Spleen (tissue), 11 donors: ENCODE results near the gene HRH3. TPM values are rescaled to one million over a fixed set of nuclear protein-coding genes. Genes with fewer than 3 reads are reported as not detected.

Experiments used
- DNase-seq: peaks from one replicate; pipeline ENCODE4 v3.0.0-alpha.2; 2020
- H3K27ac ChIP-seq, 8 donors: fragments of 200-600 bp; sonication (generic) in 7 of 8; 1 replicate in 4 of 8; 2 replicates in 4 of 8; pipeline versions ENCODE4 v1.5.0 to v1.8.0; 2016 to 2021; ENCODE audit warnings: inconsistent platforms in 4 of 8, mild to moderate bottlenecking in 4 of 8, moderate library complexity in 1 of 8
- H3K27me3 ChIP-seq, 7 donors: fragments of 200-600 bp; sonication (generic) in 6 of 7; replicated peaks in 1 of 7; 1 replicate in 4 of 7; 2 replicates in 3 of 7; pipeline versions ENCODE4 v1.5.0 to v1.8.0; 2016 to 2021; ENCODE audit warnings: inconsistent platforms in 3 of 7, mild to moderate bottlenecking in 1 of 7
- H3K36me3 ChIP-seq, 6 donors: fragments of 200-600 bp; sonication (generic) in 5 of 6; 1 replicate in 4 of 6; 2 replicates in 2 of 6; pipeline versions ENCODE4 v1.5.0 to v1.8.0; 2016 to 2021; ENCODE audit warnings: inconsistent platforms in 2 of 6
- H3K4me1 ChIP-seq, 6 donors: fragments of 200-600 bp; sonication (generic) in 5 of 6; 1 replicate in 3 of 6; 2 replicates in 3 of 6; pipeline versions ENCODE4 v1.5.0 to v1.8.0; 2016 to 2021; ENCODE audit warnings: inconsistent platforms in 3 of 6
- H3K4me3 ChIP-seq, 8 donors: fragments of 200-600 bp; sonication (generic) in 7 of 8; 1 replicate in 4 of 8; 2 replicates in 4 of 8; pipeline versions ENCODE4 v1.5.0 to v1.8.0; 2016 to 2021; ENCODE audit warnings: inconsistent platforms in 4 of 8, mild to moderate bottlenecking in 4 of 8, moderate library complexity in 2 of 8
- H3K9me3 ChIP-seq, 8 donors: fragments of 200-600 bp; sonication (generic) in 7 of 8; 1 replicate in 4 of 8; 2 replicates in 4 of 8; pipeline versions ENCODE4 v1.5.0 to v1.8.0; 2016 to 2021; ENCODE audit warnings: inconsistent platforms in 4 of 8
- CTCF ChIP-seq, 11 experiments: fragments of 200-600 bp in 7 of 11; fragments of 450-650 bp in 4 of 11; sonication (generic) in 4 of 11; IDR thresholded peaks in 8 of 11; conservative IDR thresholded peaks in 3 of 11; 1 replicate in 7 of 11; 2 replicates in 4 of 11; pipeline versions ENCODE4 v1.4.0 to v1.8.0; 2016 to 2021; ENCODE audit warnings: antibody characterized with exemption in 11 of 11, inconsistent platforms in 4 of 11, mild to moderate bottlenecking in 1 of 11
- POLR2A ChIP-seq, 3 donors: fragments of 450-650 bp; IDR thresholded peaks; one replicate each; pipeline ENCODE4 v1.5.1; 2017; ENCODE audit warnings: antibody characterized with exemption in 3 of 3, mild to moderate bottlenecking in 1 of 3
- POLR2AphosphoS5 ChIP-seq, 3 donors: sonication (generic); formaldehyde crosslinking; IDR thresholded peaks; one replicate each; pipeline ENCODE4 v1.5.1; 2017; ENCODE audit warnings: antibody characterized with exemption in 3 of 3
- WGBS, 5 donors: extraction: QIAGEN DNeasy Blood & Tissue Kit in 3 of 5; methylation state at CpG; one replicate each; pipeline versions ENCODE4 v1.1.5 to v1.1.7; 2013 to 2018; 5-methylcytosine and 5-hydroxymethylcytosine counted together
- intact Hi-C: fragments of 100-400 bp; cut with DNase I; formaldehyde crosslinking; loops from one replicate; pipeline ENCODE4 v1.15.0; 2023; ENCODE audit warnings: low total_unique reads
- polyA plus RNA-seq, 3 donors: library from polyadenylated mRNA; stranded (reverse); fragments of 200-250 nt; gene quantifications; one replicate each; pipeline ENCODE4 v1.2.1, GENCODE V29; 2013
- total RNA-seq, 7 donors: library from RNA; depleted of rRNA in 3 of 7; stranded (reverse); fragments of >200 nt in 3 of 7; fragmentation: NEBNext Ultra II Directional in 4 of 7; extraction: Animal tissue kit (Norgen Biotek cat#: 25700) in 4 of 7; gene quantifications; one replicate each; pipeline versions ENCODE4 v1.1.0 to v1.2.1, GENCODE V29; 2016 to 2021
- donor health status: healthy with polysubstance abuse.
- donor health status: DM: no; HTN: no; CAD: no; lungs with moderate emphysema.
- donor health status: DM: no; HTN: no; CAD: no.
- donor health status: Bipolar disorder and iron deficiency.
- donor health status: healthy.
- donor health status: DM: no; HTN: no; CAD: no.
- donor health status: DM: yes; HTN: yes; CAD: no.

HRH3 gene
- total and polyA plus RNA-seq, 10 donors, result not detected

- Histone ChIP-seq H3K4me1 (peaks cover 0 to 11% (median 8%) of the 10 kb centered on the region in 6 donors), H3K4me3 (no peak overlapping the region), H3K27ac (no peak overlapping the region), H3K27me3 (no peaks in the 10 kb centered on the region), H3K36me3 (peaks cover 5 to 94% (median 58%) of the 10 kb centered on the region in 6 donors), H3K9me3 (peaks cover 0 to 6% (median 0%) of the 10 kb centered on the region in 8 donors)
- no peak for TF ChIP-seq POLR2A (IDR thresholded peaks at IDR 0.05)
- no peak for TF ChIP-seq CTCF (IDR thresholded peaks at IDR 0.05 in 8 of 11, conservative IDR thresholded peaks at IDR 0.05 in 3 of 11)
- no peak for TF ChIP-seq POLR2AphosphoS5 (IDR thresholded peaks at IDR 0.05)
- intact Hi-C loops, result no loop called here
- DNase-seq, result no peak
- whole genome bisulfite sequencing, 5 donors, result 86 to 97% (median 93%) methylated on average over 10 of the region's 10 CpGs
Measured at GRCh38 chr20:62267543-62267942, 47.5 kb upstream of the HRH3 start.

- H3K27me3 ChIP-seq, result no peaks in the 10 kb centered on the region
- WGBS, 5 donors, result 95 to 98% (median 97%) methylated on average over 13 of the region's 13 CpGs
- H3K4me3 ChIP-seq, result no peak overlapping the region
- no peak for TF ChIP-seq POLR2AphosphoS5 (IDR thresholded peaks at IDR 0.05)
- TF ChIP-seq CTCF (IDR thresholded peaks at IDR 0.05 in 8 of 11, conservative IDR thresholded peaks at IDR 0.05 in 3 of 11), result no peak
- no peak for TF ChIP-seq POLR2A (IDR thresholded peaks at IDR 0.05)
- peaks cover 0 to 11% (median 8%) of the 10 kb centered on the region in 6 donors for H3K4me1 ChIP-seq
- H3K27ac ChIP-seq, result no peak overlapping the region
- H3K36me3 ChIP-seq, result peaks cover 3 to 94% (median 58%) of the 10 kb centered on the region in 6 donors
- no peak for DNase-seq
- peaks cover 0 to 6% (median 0%) of the 10 kb centered on the region in 8 donors for H3K9me3 ChIP-seq
- intact Hi-C loops, result no loop called here
Measured at GRCh38 chr20:62266851-62267250, 46.8 kb upstream of the HRH3 start.

- intact Hi-C loops, result no loop called here
- Histone ChIP-seq H3K4me3 (no peak overlapping the region), H3K27ac (no peak overlapping the region), H3K4me1 (peaks cover 0 to 11% (median 8%) of the 10 kb centered on the region in 6 donors), H3K36me3 (peaks cover 2 to 94% (median 61%) of the 10 kb centered on the region in 6 donors), H3K27me3 (no peaks in the 10 kb centered on the region), H3K9me3 (peaks cover 0 to 6% (median 0%) of the 10 kb centered on the region in 8 donors)
- DNase-seq, result no peak
- 90 to 97% (median 96%) methylated on average over 10 of the region's 10 CpGs for WGBS, 5 donors
- no peak for TF ChIP-seq POLR2AphosphoS5 (IDR thresholded peaks at IDR 0.05)
- no peak for TF ChIP-seq CTCF (IDR thresholded peaks at IDR 0.05 in 8 of 11, conservative IDR thresholded peaks at IDR 0.05 in 3 of 11)
- no peak for TF ChIP-seq POLR2A (IDR thresholded peaks at IDR 0.05)
Measured at GRCh38 chr20:62266340-62266739, 46.3 kb upstream of the HRH3 start.

- no peak overlapping the region for H3K27ac ChIP-seq
- H3K27me3 ChIP-seq, result no peaks in the 10 kb centered on the region
- no peak overlapping the region for H3K4me3 ChIP-seq
- 97 to 98% (median 97%) methylated on average over 1 of the region's 1 CpG for WGBS, 5 donors
- intact Hi-C loops, result no loop called here
- TF ChIP-seq POLR2AphosphoS5 (IDR thresholded peaks at IDR 0.05) (no peak), CTCF (IDR thresholded peaks at IDR 0.05 in 8 of 11, conservative IDR thresholded peaks at IDR 0.05 in 3 of 11) (no peak), POLR2A (IDR thresholded peaks at IDR 0.05) (no peak)
- no peak for DNase-seq
- H3K9me3 ChIP-seq, result peaks cover 0 to 6% (median 0%) of the 10 kb centered on the region in 8 donors
- peaks cover 2 to 98% (median 70%) of the 10 kb centered on the region in 6 donors for H3K36me3 ChIP-seq
- H3K4me1 ChIP-seq, result peaks cover 0 to 11% (median 8%) of the 10 kb centered on the region in 6 donors
Measured at GRCh38 chr20:62265365-62265764, 45.3 kb upstream of the HRH3 start.
